Lower leg skin (tissue), 3 donors: ENCODE data around the gene ZNF407.

ENCODE experiments used
- POLR2A ChIP-seq, 2 donors: fragments of 450-650 bp; IDR thresholded peaks; one replicate each; pipeline ENCODE4 v1.6.1; 2016 to 2017; ENCODE audit warnings: antibody characterized with exemption in 2 of 2, mild to moderate bottlenecking in 1 of 2, moderate library complexity in 1 of 2
- TF ChIP-seq, protein P1 (sequence below), 3 donors: fragments of 450-650 bp; IDR thresholded peaks; one replicate each; pipeline ENCODE4 v1.5.1; 2016; ENCODE audit warnings: antibody characterized with exemption in 3 of 3, mild to moderate bottlenecking in 3 of 3, moderate library complexity in 2 of 3

DNA sequence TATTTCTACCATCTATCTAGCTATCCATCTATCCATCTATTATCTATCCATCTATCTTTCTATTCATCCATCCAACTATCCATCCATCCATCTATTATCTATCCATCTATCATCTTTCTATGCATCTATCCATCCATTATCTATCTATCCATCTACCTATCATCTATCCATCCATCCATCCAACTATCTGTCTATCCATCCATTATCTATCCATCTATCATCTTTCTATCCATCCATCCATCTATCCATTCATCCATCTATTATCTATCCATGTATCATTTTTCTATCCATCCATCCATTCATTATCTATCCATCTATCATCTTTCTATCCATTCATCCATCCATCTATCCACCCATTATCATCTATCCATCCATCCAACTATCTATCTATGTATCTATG lies 24.6 kb upstream of the ZNF407 start:
- TF ChIP-seq, protein P1, sequence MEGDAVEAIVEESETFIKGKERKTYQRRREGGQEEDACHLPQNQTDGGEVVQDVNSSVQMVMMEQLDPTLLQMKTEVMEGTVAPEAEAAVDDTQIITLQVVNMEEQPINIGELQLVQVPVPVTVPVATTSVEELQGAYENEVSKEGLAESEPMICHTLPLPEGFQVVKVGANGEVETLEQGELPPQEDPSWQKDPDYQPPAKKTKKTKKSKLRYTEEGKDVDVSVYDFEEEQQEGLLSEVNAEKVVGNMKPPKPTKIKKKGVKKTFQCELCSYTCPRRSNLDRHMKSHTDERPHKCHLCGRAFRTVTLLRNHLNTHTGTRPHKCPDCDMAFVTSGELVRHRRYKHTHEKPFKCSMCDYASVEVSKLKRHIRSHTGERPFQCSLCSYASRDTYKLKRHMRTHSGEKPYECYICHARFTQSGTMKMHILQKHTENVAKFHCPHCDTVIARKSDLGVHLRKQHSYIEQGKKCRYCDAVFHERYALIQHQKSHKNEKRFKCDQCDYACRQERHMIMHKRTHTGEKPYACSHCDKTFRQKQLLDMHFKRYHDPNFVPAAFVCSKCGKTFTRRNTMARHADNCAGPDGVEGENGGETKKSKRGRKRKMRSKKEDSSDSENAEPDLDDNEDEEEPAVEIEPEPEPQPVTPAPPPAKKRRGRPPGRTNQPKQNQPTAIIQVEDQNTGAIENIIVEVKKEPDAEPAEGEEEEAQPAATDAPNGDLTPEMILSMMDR (IDR thresholded peaks at IDR 0.05): no peak
- no peak for TF ChIP-seq POLR2A (IDR thresholded peaks at IDR 0.05)
